ENCODE measurements around the gene MAST4. TPM values are rescaled to one million over a fixed set of nuclear protein-coding genes. Genes with fewer than 3 reads are reported as not detected.

The MAST4 gene
- total RNA-seq, 1 experiment from 2014 or later: 26.5 TPM

- TF ChIP-seq CTCF (IDR thresholded peaks at IDR 0.05; ENCODE audit: unreplicated experiment): no peak
- intact Hi-C loops (cut with micrococcal nuclease): loop anchor here (5.0 kb wide), 1 partner anchor 195 kb away; no protein-coding TSS in a partner anchor
- no TSS peak for BruUV-seq (replicated peaks)
- DNase-seq (ENCODE audit: unreplicated experiment): peak; percentile 62
- Mint-ChIP-seq H3K36me3 (ENCODE audit: insufficient read depth, unreplicated experiment) (peaks cover under 1% of the 10 kb centered on the region), H3K4me1 (ENCODE audit: insufficient read depth, unreplicated experiment) (peaks cover 77% of the 10 kb centered on the region), H3K9me3 (ENCODE audit: unreplicated experiment) (no peaks in the 10 kb centered on the region), H3K27ac (ENCODE audit: low read depth, unreplicated experiment) (peak overlapping the region; percentile 92), H3K27me3 (ENCODE audit: insufficient read depth, unreplicated experiment) (no peaks in the 10 kb centered on the region), H3K4me3 (ENCODE audit: unreplicated experiment) (no peak overlapping the region)
- ChIA-PET POLR2A (interaction anchor here (0.9 to 8.1 kb wide), 12 partner anchors 7 to 183 kb away, joined by 3 to 191 read pairs (median 8); no protein-coding TSS in a partner anchor), CTCF (interaction anchor here (1.2 to 3.0 kb wide), 3 partner anchors 11 to 706 kb away, joined by 3 to 9 read pairs (median 3); no protein-coding TSS in a partner anchor)
These were observed 416.0 kb downstream of the MAST4 start for GRCh38 chr5:67012171-67012570.

DNA sequence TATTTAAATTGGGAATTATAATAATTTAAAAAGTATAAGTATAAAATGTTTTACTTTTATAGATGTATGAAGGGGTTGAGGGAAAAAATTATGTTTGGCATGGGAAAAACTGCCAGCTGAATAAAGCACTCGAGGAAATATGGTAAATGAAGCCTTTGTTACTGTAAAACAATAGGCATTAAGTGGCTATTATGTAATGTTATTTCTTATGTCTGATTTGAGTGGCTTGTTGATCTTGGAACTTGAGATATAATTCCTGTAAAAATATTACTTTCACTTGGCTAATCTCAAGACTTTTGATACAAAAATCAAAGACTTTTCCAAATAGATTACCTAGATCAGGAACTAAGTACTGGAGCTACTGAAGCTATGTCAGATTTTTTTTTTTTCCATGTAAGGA, 417.5 kb downstream of the MAST4 start:
- Mint-ChIP-seq H3K27ac (ENCODE audit: low read depth, unreplicated experiment) (peak overlapping the region; percentile 92), H3K9me3 (ENCODE audit: unreplicated experiment) (no peaks in the 10 kb centered on the region), H3K36me3 (ENCODE audit: insufficient read depth, unreplicated experiment) (peaks cover 8% of the 10 kb centered on the region), H3K27me3 (ENCODE audit: insufficient read depth, unreplicated experiment) (no peaks in the 10 kb centered on the region), H3K4me1 (ENCODE audit: insufficient read depth, unreplicated experiment) (peaks cover 66% of the 10 kb centered on the region), H3K4me3 (ENCODE audit: unreplicated experiment) (no peak overlapping the region)
- POLR2A ChIA-PET: interaction anchor here (0.6 to 8.1 kb wide), 14 partner anchors 8 to 254 kb away, joined by 3 to 191 read pairs (median 6); no protein-coding TSS in a partner anchor
- DNase-seq (ENCODE audit: unreplicated experiment): no peak
- intact Hi-C loops (cut with micrococcal nuclease): loop anchor here (5.0 kb wide), 1 partner anchor 194 kb away; no protein-coding TSS in a partner anchor
- TF ChIP-seq CTCF (IDR thresholded peaks at IDR 0.05; ENCODE audit: unreplicated experiment): no peak
- no TSS peak for BruUV-seq (replicated peaks)
- CTCF ChIA-PET: interaction anchor here (0.5 to 3.0 kb wide), 9 partner anchors 9 to 655 kb away, joined by 3 to 9 read pairs (median 3); no protein-coding TSS in a partner anchor

DNA sequence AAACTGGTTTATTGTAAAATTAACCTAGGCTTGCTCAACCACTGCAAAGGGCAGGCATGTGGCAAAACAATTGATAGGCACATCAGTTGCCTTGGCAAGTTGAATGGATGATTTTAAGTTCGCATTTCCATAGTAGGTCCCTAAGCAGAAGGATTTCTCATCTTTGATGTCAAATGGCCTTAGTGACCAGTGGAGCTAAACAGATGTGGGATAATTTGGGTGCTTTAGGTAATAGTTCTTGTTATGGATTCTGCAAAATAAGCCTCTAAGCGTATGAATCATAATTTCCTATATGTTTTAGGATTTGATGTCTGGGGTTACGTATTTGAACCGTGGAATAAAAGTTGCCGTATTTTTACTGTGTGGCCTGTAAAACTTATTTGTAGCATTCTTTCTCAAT, 418.0 kb downstream of the MAST4 start:
- Mint-ChIP-seq H3K4me3 (ENCODE audit: unreplicated experiment) (no peak overlapping the region), H3K4me1 (ENCODE audit: insufficient read depth, unreplicated experiment) (peaks cover 61% of the 10 kb centered on the region)
- CTCF ChIA-PET: interaction anchor here (0.6 to 1.3 kb wide), 6 partner anchors 9 to 655 kb away, joined by 3 to 4 read pairs (median 3); no protein-coding TSS in a partner anchor

More for the DNA sequence above, 418.0 kb downstream of the MAST4 start:
- intact Hi-C loops (cut with micrococcal nuclease): loop anchor here (5.0 kb wide), 1 partner anchor 193 kb away; no protein-coding TSS in a partner anchor
- Mint-ChIP-seq H3K9me3 (ENCODE audit: unreplicated experiment) (no peaks in the 10 kb centered on the region), H3K36me3 (ENCODE audit: insufficient read depth, unreplicated experiment) (peaks cover 8% of the 10 kb centered on the region), H3K27ac (ENCODE audit: low read depth, unreplicated experiment) (peak overlapping the region; percentile 92), H3K27me3 (ENCODE audit: insufficient read depth, unreplicated experiment) (no peaks in the 10 kb centered on the region)
- POLR2A ChIA-PET: interaction anchor here (0.7 to 8.1 kb wide), 10 partner anchors 8 to 253 kb away, joined by 3 to 191 read pairs (median 16); no protein-coding TSS in a partner anchor
- no peak for TF ChIP-seq CTCF (IDR thresholded peaks at IDR 0.05; ENCODE audit: unreplicated experiment)
- BruUV-seq (replicated peaks): no TSS peak
- no peak for DNase-seq (ENCODE audit: unreplicated experiment)
